Fibroblast of peridontal ligament (primary cell): ENCODE data around the gene OSTN.

Experiments
- DNase-seq: peaks from one replicate; pipeline ENCODE4 v3.0.0-alpha.2; 2010; ENCODE audit errors: extremely low read depth

The OSTN gene

DNA sequence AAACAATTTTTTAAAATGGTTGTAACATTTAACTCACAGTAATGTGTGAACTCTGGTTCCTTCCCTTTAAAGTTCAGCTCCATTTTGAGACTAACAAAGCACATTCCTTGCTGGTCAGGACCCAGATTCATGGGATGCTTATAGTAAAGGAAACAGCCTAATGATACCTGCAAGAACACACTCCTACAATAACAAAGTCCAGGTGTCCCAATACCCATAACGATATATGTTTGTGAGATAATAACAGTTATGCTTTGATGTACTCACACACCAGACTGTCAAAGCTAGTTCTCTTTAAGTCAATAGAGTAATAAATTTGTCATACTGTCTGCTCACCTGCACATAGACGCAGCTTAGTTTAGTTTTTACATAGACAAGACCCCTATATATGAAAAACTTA is 114.3 kb downstream of the OSTN start:
- no peak for DNase-seq

DNA sequence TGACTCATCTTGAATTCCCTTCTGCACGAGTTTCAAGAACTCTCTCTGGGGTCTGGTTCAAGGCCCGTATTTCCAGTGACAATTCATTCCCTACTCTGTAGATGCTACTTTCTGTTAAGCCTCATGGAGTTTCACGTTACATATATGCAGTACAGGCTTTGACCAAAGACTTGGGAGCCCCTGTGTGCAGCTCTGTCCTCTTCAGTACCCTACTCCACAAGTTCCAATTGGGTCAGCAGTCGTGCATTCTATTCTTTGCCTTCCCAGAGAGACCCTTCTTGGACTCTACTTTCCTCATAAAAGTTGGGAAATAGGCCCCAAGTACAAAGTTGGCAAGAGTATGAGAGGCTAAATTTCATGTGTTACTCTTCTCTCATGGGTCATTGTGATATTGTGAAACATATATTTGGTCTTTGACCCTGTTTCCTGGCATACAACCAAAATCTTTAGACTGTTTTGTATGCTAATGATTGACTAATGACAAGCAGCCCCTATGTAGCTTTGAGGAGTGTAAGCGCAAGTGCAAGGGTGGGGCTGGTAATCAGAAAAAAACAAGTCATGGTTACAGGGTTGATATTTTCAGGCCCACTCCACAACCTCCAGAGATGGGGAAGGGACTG is 115.2 kb downstream of the OSTN start:
- DNase-seq, result no peak
